ENCODE measurements around the gene EPHB4. TPM values are rescaled to one million over a fixed set of nuclear protein-coding genes. Genes with fewer than 3 reads are reported as not detected.

Gene EPHB4
- total RNA-seq, 2 donors from 2014 or later = 33.6 to 46.4 TPM

GRCh38 chr7:100803398-100804161 is 23.7 kb downstream of the EPHB4 start:
- peak; percentile 36 for ATAC-seq
- H3K27ac ChIP-seq = peak overlapping the region; percentile 63 to 78 (median 70)
- 20 to 51% methylated on average over 15 to 17 of the region's 19 CpGs for WGBS, 2 donors

DNA sequence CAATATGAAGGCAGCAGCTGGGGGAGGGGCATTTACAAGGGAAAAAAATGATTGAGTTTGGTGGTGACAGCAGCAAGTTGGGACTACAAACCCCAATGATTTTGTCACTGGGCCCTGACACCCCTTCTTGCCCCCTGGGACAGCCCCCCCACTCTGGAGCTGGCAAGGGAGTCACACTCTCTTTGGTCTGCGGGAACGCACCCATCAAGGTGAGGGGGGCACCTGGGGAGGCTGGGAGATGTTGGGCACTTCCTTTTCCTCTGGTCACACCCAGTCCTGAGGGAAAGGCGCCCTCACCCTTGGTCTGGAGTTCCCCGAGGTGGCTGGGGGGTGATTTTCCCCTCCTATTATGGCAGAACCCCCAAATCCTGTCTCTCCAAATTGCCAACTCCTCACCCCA is 24.4 kb downstream of the EPHB4 start:
- H3K27me3 ChIP-seq = no peaks in the 10 kb centered on the region
- WGBS, 2 donors = 49 to 62% methylated on average over 2 to 4 of the region's 4 CpGs
- H3K4me3 ChIP-seq = no peak overlapping the region
- H3K9me3 ChIP-seq = no peaks in the 10 kb centered on the region
- no peak for ATAC-seq
- H3K36me3 ChIP-seq (replicated peaks in 1 of 2; ENCODE audit: insufficient read depth in 1 of 2, low read depth in 2 of 2) = peaks cover 0 to 5% of the 10 kb centered on the region in 2 donors
- intact Hi-C loops (cut with DNase I) = no loop called here
- peak overlapping the region; percentile 63 to 78 (median 70) for H3K27ac ChIP-seq
- H3K4me1 ChIP-seq = peaks cover 52% of the 10 kb centered on the region
- DNase-seq = no peak
- TF ChIP-seq CTCF (IDR thresholded peaks at IDR 0.05) (no peak), POLR2A (IDR thresholded peaks at IDR 0.05) (no peak)

More at GRCh38 chr7:100803398-100804161, 23.7 kb downstream of the EPHB4 start:
- intact Hi-C loops (cut with DNase I) = no loop called here
- TF ChIP-seq POLR2A (IDR thresholded peaks at IDR 0.05) (peak in 1 of 3 donors; percentile 10), CTCF (IDR thresholded peaks at IDR 0.05) (no peak)
- peak; percentile 55 to 91 (median 82) for DNase-seq
- peaks cover 0 to 5% of the 10 kb centered on the region in 2 donors for H3K36me3 ChIP-seq (replicated peaks in 1 of 2; ENCODE audit: insufficient read depth in 1 of 2, low read depth in 2 of 2)
- no peaks in the 10 kb centered on the region for H3K27me3 ChIP-seq
- H3K4me3 ChIP-seq = no peak overlapping the region
- H3K4me1 ChIP-seq = peaks cover 58% of the 10 kb centered on the region
- H3K9me3 ChIP-seq = no peaks in the 10 kb centered on the region

DNA sequence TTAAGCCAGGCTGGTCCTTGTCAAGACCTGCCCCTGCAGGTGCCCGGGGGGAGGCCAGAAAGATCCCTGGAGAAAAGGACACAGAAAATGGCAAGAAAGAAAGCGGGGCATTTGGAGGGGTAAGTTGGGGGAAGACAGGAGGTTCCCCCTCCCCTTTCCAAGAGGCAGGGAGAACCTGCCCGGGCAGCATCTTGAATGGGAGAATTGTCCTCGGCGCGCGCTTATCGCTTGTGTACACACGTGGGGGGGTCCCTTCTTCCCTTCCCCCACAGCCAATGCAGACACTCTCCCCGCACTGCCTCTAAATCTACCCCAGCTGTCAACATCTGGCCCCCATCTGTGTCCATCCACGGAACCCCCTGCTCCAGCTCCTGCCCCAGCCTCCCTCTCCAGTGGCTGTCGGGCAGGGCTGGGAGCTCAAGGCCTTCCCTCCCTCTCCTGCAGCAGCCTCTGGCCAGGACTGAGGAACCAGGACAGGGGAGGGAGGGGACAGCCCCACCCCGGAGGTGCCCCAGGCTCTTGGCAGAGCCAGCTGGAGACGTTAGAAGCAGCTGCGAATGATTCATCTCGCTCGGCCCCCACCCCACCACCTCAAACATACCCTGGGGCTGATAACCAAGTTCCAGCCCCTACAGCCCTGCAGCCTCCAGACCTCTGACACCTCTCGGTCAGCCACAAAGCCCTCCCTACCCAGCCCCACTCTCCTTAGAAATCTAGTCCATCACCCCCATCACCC is 25.3 kb downstream of the EPHB4 start:
- H3K27ac ChIP-seq = peak overlapping the region; percentile 63 to 78 (median 70)
- H3K4me1 ChIP-seq = peaks cover 49% of the 10 kb centered on the region

More for the DNA sequence above, 25.3 kb downstream of the EPHB4 start:
- WGBS, 2 donors = 18 to 20% methylated on average over 13 to 18 of the region's 18 CpGs
- intact Hi-C loops (cut with DNase I) = no loop called here
- H3K4me3 ChIP-seq = no peak overlapping the region
- H3K9me3 ChIP-seq = no peaks in the 10 kb centered on the region
- H3K27me3 ChIP-seq = no peaks in the 10 kb centered on the region
- ATAC-seq = peak; percentile 84
- DNase-seq = peak; percentile 80 to 97 (median 87)
- peaks cover 0 to 3% of the 10 kb centered on the region in 2 donors for H3K36me3 ChIP-seq (replicated peaks in 1 of 2; ENCODE audit: insufficient read depth in 1 of 2, low read depth in 2 of 2)
- TF ChIP-seq CTCF (IDR thresholded peaks at IDR 0.05) (no peak), POLR2A (IDR thresholded peaks at IDR 0.05) (peak in 2 of 3 donors; percentile 30 to 54)
